SK-N-SH (cell line): ENCODE data around the gene EPYC. TPM values are rescaled to one million over a fixed set of nuclear protein-coding genes. Genes with fewer than 3 reads are reported as not detected.

Source experiments
- CTCF ChIA-PET: fragments of 300-600, 350-600 bp; formaldehyde crosslinking; extraction: SDS; loops from one replicate; lab custom pipeline; 2021; lab: Yijun Ruan, JAX
- POLR2A ChIA-PET: fragments of 350-600 bp; sonication (Branson Sonifier 250); formaldehyde crosslinking; extraction: SDS; loops from one replicate; lab custom pipeline; 2020; ENCODE audit warnings: antibody characterized with exemption, inconsistent platforms; lab: Yijun Ruan, JAX
- DNase-seq: peaks from one replicate; pipeline ENCODE4 v3.0.0; 2012
- H2AFZ ChIP-seq: fragments of 200-600 bp; sonication (generic); 2 replicates; pipeline ENCODE4 v1.8.1; 2016; ENCODE audit warnings: antibody characterized with exemption, mild to moderate bottlenecking, low read depth
- H3F3A ChIP-seq: fragments of 200-600 bp; sonication (generic); replicated peaks from 2 replicates; pipeline ENCODE3; 2016; ENCODE audit warnings: antibody characterized with exemption, mild to moderate bottlenecking; ENCODE audit not compliant: insufficient read depth
- H3K27ac ChIP-seq, 2 experiments: fragments of 200-500 bp in 1 of 2; fragments of 200-600 bp in 1 of 2; sonication (Bioruptor generic) in 1 of 2; sonication (generic), shearing (Covaris generic) in 1 of 2; 2 replicates each; pipeline versions ENCODE4 v1.5.1 to v1.6.1; 2014 to 2016; ENCODE audit warnings: low read depth in 2 of 2, inconsistent platforms in 1 of 2, low read length in 1 of 2, mild to moderate bottlenecking in 1 of 2, mixed read lengths in 1 of 2
- H3K27me3 ChIP-seq: fragments of 200-600 bp; sonication (generic), shearing (Covaris generic); 2 replicates; pipeline ENCODE4 v1.6.1; 2016; ENCODE audit warnings: mixed run types; ENCODE audit not compliant: insufficient read depth
- H3K36me3 ChIP-seq, 2 experiments: fragments of 200-500 bp in 1 of 2; fragments of 200-600 bp in 1 of 2; sonication (Bioruptor generic) in 1 of 2; sonication (generic) in 1 of 2; replicated peaks in 1 of 2; 2 replicates each; pipeline versions ENCODE3 to v1.5.1; 2014 to 2016; ENCODE audit warnings: low read length in 1 of 2, mild to moderate bottlenecking in 1 of 2; ENCODE audit not compliant: insufficient read depth in 2 of 2, control insufficient read depth in 1 of 2
- H3K4me1 ChIP-seq, 2 experiments: fragments of 200-500 bp in 1 of 2; fragments of 200-600 bp in 1 of 2; sonication (Bioruptor generic) in 1 of 2; sonication (generic), shearing (Covaris generic) in 1 of 2; 2 replicates each; pipeline versions ENCODE4 v1.5.1 to v1.6.1; 2014 to 2016; ENCODE audit warnings: low read depth in 1 of 2, low read length in 1 of 2, mixed run types in 1 of 2; ENCODE audit not compliant: insufficient read depth in 2 of 2, control insufficient read depth in 1 of 2
- H3K4me2 ChIP-seq: fragments of 200-600 bp; sonication (generic), shearing (Covaris generic); 2 replicates; pipeline ENCODE4 v1.6.1; 2017; ENCODE audit warnings: mixed run types
- H3K4me3 ChIP-seq, 2 experiments: fragments of 200-500 bp in 1 of 2; fragments of 200-600 bp in 1 of 2; sonication (Bioruptor generic) in 1 of 2; sonication (generic), shearing (Covaris generic) in 1 of 2; 2 replicates each; pipeline versions ENCODE4 v1.5.1 to v1.8.1; 2014 to 2016; ENCODE audit warnings: low read depth in 2 of 2, inconsistent platforms in 1 of 2, low read length in 1 of 2, mild to moderate bottlenecking in 1 of 2, mixed read lengths in 1 of 2, moderate library complexity in 1 of 2
- H3K79me2 ChIP-seq: fragments of 200-600 bp; sonication (generic); 2 replicates; pipeline ENCODE4 v1.8.1; 2017; ENCODE audit warnings: mild to moderate bottlenecking; ENCODE audit not compliant: insufficient read depth
- H3K9ac ChIP-seq: fragments of 200-600 bp; sonication (generic); 2 replicates; pipeline ENCODE4 v1.6.1; 2017; ENCODE audit warnings: mixed run types
- H3K9me2 ChIP-seq: fragments of 200-600 bp; sonication (generic); 2 replicates; pipeline ENCODE4 v1.6.1; 2017; ENCODE audit warnings: mixed run types
- H3K9me3 ChIP-seq: fragments of 200-600 bp; sonication (generic); 2 replicates; pipeline ENCODE4 v1.6.1; 2017; ENCODE audit warnings: mixed run types, mild to moderate bottlenecking, moderate library complexity
- H4K20me1 ChIP-seq: fragments of 200-600 bp; sonication (generic); 2 replicates; pipeline ENCODE4 v1.6.1; 2017; ENCODE audit warnings: mild to moderate bottlenecking, mixed run types; ENCODE audit not compliant: insufficient read depth
- CHD2 ChIP-seq: fragments of 150-350 bp; IDR thresholded peaks from 2 replicates; pipeline ENCODE4 v1.6.1; 2018; ENCODE audit warnings: low read length; ENCODE audit not compliant: partially characterized antibody
- CTCF ChIP-seq: fragments of 200-600 bp; sonication (generic); IDR thresholded peaks from 2 replicates; pipeline ENCODE4 v1.6.1; 2017; ENCODE audit warnings: antibody characterized with exemption, mild to moderate bottlenecking, moderate library complexity
- ELF1 ChIP-seq: IDR thresholded peaks from 2 replicates; pipeline ENCODE4 v1.4.0; 2012
- FOXM1 ChIP-seq: IDR thresholded peaks from 2 replicates; pipeline ENCODE4 v1.4.0; 2012; ENCODE audit warnings: low read depth, mild to moderate bottlenecking
- MXI1 ChIP-seq: IDR thresholded peaks from 2 replicates; pipeline ENCODE4 v1.6.1; 2012; ENCODE audit warnings: mild to moderate bottlenecking, low read depth, low read length, improper control_type of control experiment
- PBX3 ChIP-seq: IDR thresholded peaks from 2 replicates; pipeline ENCODE4; 2012
- POLR2AphosphoS5 ChIP-seq: IDR thresholded peaks from 2 replicates; pipeline ENCODE4 v1.6.1; 2012; ENCODE audit warnings: low read depth, low read length
- RAD21 ChIP-seq: IDR thresholded peaks from 2 replicates; pipeline ENCODE4 v1.6.1; 2012; ENCODE audit warnings: mild to moderate bottlenecking, low read length
- RCOR1 ChIP-seq: fragments of 150-350 bp; IDR thresholded peaks from 2 replicates; pipeline ENCODE4 v1.6.1; 2017; ENCODE audit warnings: antibody characterized with exemption, low read length
- REST ChIP-seq: IDR thresholded peaks from 2 replicates; pipeline ENCODE4 v1.6.1; 2012; ENCODE audit warnings: mild to moderate bottlenecking, low read depth, low read length, moderate library complexity
- RXRA ChIP-seq: IDR thresholded peaks from 2 replicates; pipeline ENCODE4 v1.4.0; 2012; ENCODE audit warnings: low read depth, mild to moderate bottlenecking, borderline replicate concordance
- SIN3A ChIP-seq: IDR thresholded peaks from 2 replicates; pipeline ENCODE4 v1.6.1; 2012; ENCODE audit warnings: low read depth, mild to moderate bottlenecking, low read length, moderate library complexity, borderline replicate concordance
- TAF1 ChIP-seq: IDR thresholded peaks from 2 replicates; pipeline ENCODE4 v1.6.1; 2012; ENCODE audit warnings: low read depth, mild to moderate bottlenecking, low read length, moderate library complexity, borderline replicate concordance
- TCF12 ChIP-seq: IDR thresholded peaks from 2 replicates; pipeline ENCODE4 v1.4.0; 2012
- TEAD4 ChIP-seq: IDR thresholded peaks from 2 replicates; pipeline ENCODE4 v1.4.0; 2012; ENCODE audit warnings: mild to moderate bottlenecking, borderline replicate concordance; ENCODE audit not compliant: insufficient read depth
- USF2 ChIP-seq: fragments of 150-350 bp; IDR thresholded peaks from 2 replicates; pipeline ENCODE4 v1.6.1; 2017; ENCODE audit warnings: antibody characterized with exemption, low read length, low read depth, borderline replicate concordance
- ZBTB33 ChIP-seq: IDR thresholded peaks from 2 replicates; pipeline ENCODE4 v1.4.0; 2012; ENCODE audit warnings: low read depth, borderline replicate concordance
- WGBS: methylation state at CpG from one replicate; pipeline ENCODE4 v1.1.6; 2017; ENCODE audit warnings: low lambda C conversion rate; 5-methylcytosine and 5-hydroxymethylcytosine counted together
- polyA plus RNA-seq, 3 experiments: library from polyadenylated mRNA; depleted of rRNA; stranded (reverse); fragments of >200 nt; gene quantifications; 2 replicates each; pipeline ENCODE4 v1.2.3, GENCODE V29; 2012

EPYC gene
- polyA plus RNA-seq, 1 of the 3 experiments (the other 2 are of a cell fraction): not detected

GRCh38 chr12:90964616-90965015 lies 40.2 kb downstream of the EPYC start:
- no peaks in the 10 kb centered on the region for H3K9me3 ChIP-seq
- H3K27ac ChIP-seq: no peak overlapping the region
- H3K4me2 ChIP-seq: no peak overlapping the region
- H4K20me1 ChIP-seq: no peaks in the 10 kb centered on the region
- no peaks in the 10 kb centered on the region for H3K9me2 ChIP-seq
- no peak overlapping the region for H3K9ac ChIP-seq
- TF ChIP-seq TAF1 (no peak), TEAD4 (no peak), MXI1 (no peak), POLR2AphosphoS5 (no peak), RAD21 (no peak), RCOR1 (no peak), USF2 (no peak), PBX3 (no peak)
- H3K36me3 ChIP-seq: no peaks in the 10 kb centered on the region
- no peaks in the 10 kb centered on the region for H3K79me2 ChIP-seq
- H3K4me3 ChIP-seq: no peak overlapping the region
- H3K27me3 ChIP-seq: no peaks in the 10 kb centered on the region
- POLR2A ChIA-PET: no interaction called here
- H3F3A ChIP-seq: no peaks in the 10 kb centered on the region
- WGBS: 58% methylated on average over 2 of the region's 2 CpGs
- CTCF ChIA-PET: interaction anchor here (0.6 to 1.1 kb wide), 2 partner anchors 14 to 732 kb away, joined by 3 read pairs; no protein-coding TSS in a partner anchor
- H3K4me1 ChIP-seq: no peaks in the 10 kb centered on the region; a peak in 1 of 4 replicates
- no peak for DNase-seq
- H2AFZ ChIP-seq: no peak overlapping the region

- Histone ChIP-seq H3K9me2 (no peaks in the 10 kb centered on the region), H3K9ac (no peak overlapping the region), H3K4me1 (no peaks in the 10 kb centered on the region; a peak in 1 of 4 replicates), H3K27me3 (no peaks in the 10 kb centered on the region), H3K79me2 (no peaks in the 10 kb centered on the region), H3K9me3 (no peaks in the 10 kb centered on the region), H3K4me3 (no peak overlapping the region), H2AFZ (no peak overlapping the region), H3K27ac (no peak overlapping the region), H3F3A (no peaks in the 10 kb centered on the region), H4K20me1 (no peaks in the 10 kb centered on the region), H3K36me3 (no peaks in the 10 kb centered on the region), H3K4me2 (no peak overlapping the region)
- ChIA-PET CTCF (no interaction called here), POLR2A (no interaction called here)
- 89% methylated on average over 6 of the region's 6 CpGs for WGBS
- DNase-seq: no peak
- TF ChIP-seq REST: no peak
- TF ChIP-seq TCF12: no peak
- TF ChIP-seq ZBTB33: no peak
- TF ChIP-seq RXRA: no peak
- no peak for TF ChIP-seq POLR2AphosphoS5
- TF ChIP-seq FOXM1: no peak
- no peak for TF ChIP-seq CHD2
- no peak for TF ChIP-seq USF2
- no peak for TF ChIP-seq CTCF
- no peak for TF ChIP-seq SIN3A
- no peak for TF ChIP-seq RAD21
- no peak for TF ChIP-seq RCOR1
- TF ChIP-seq ELF1: no peak
Measured at GRCh38 chr12:90963946-90964345, 40.8 kb downstream of the EPYC start.
